Smooth muscle cell (in vitro differentiated cells): ENCODE results near the gene PTCHD1. TPM values are rescaled to one million over a fixed set of nuclear protein-coding genes. Genes with fewer than 3 reads are reported as not detected.
A peak's percentile ranks its signal among the peaks of the same experiment; 100 is the strongest.

Experiments
- DNase-seq: peaks from one replicate; lab custom pipeline; 2025; ENCODE audit not compliant: unreplicated experiment; lab: John Stamatoyannopoulos, UW
- H2AFZ ChIP-seq: fragments of 200-600 bp; sonication (generic); 2 replicates; pipeline ENCODE4 v1.6.0; 2016; ENCODE audit warnings: antibody characterized with exemption, low read depth, mild to moderate bottlenecking
- H3F3A ChIP-seq: fragments of 200-600 bp; sonication (generic); 2 replicates; pipeline ENCODE4 v1.6.0; 2017; ENCODE audit warnings: antibody characterized with exemption, low read depth
- H3K27ac ChIP-seq: fragments of 200-600 bp; sonication (generic); 2 replicates; pipeline ENCODE4 v1.5.1; 2016; ENCODE audit warnings: low read depth, mild to moderate bottlenecking
- H3K27me3 ChIP-seq: fragments of 200-600 bp; sonication (generic); 2 replicates; pipeline ENCODE4 v1.6.1; 2016; ENCODE audit warnings: low read depth, mild to moderate bottlenecking
- H3K36me3 ChIP-seq: fragments of 200-600 bp; sonication (generic); 2 replicates; pipeline ENCODE4 v1.5.1; 2016; ENCODE audit warnings: low read depth
- H3K4me1 ChIP-seq: fragments of 200-600 bp; sonication (generic); 2 replicates; pipeline ENCODE4 v1.5.1; 2016; ENCODE audit warnings: low read depth
- H3K4me2 ChIP-seq: fragments of 200-600 bp; sonication (generic); 2 replicates; pipeline ENCODE4 v1.6.0; 2016; ENCODE audit warnings: mild to moderate bottlenecking
- H3K4me3 ChIP-seq: fragments of 200-600 bp; sonication (generic); 2 replicates; pipeline ENCODE4 v1.5.1; 2016; ENCODE audit warnings: mild to moderate bottlenecking
- H3K79me2 ChIP-seq: fragments of 200-600 bp; sonication (generic); 2 replicates; pipeline ENCODE4 v1.6.0; 2016; ENCODE audit warnings: low read depth, mild to moderate bottlenecking
- H3K9ac ChIP-seq: fragments of 200-600 bp; sonication (generic); 2 replicates; pipeline ENCODE4 v1.6.0; 2016; ENCODE audit warnings: low read depth
- H3K9me3 ChIP-seq: fragments of 200-600 bp; sonication (generic); replicated peaks from 2 replicates; pipeline ENCODE4 v1.5.1; 2016; ENCODE audit warnings: low read depth
- H4K20me1 ChIP-seq: fragments of 200-600 bp; sonication (generic); 2 replicates; pipeline ENCODE4 v1.6.0; 2016; ENCODE audit warnings: low read depth
- WGBS: methylation state at CpG from one replicate; pipeline ENCODE4 v1.1.7; 2016; ENCODE audit warnings: low lambda C conversion rate; 5-methylcytosine and 5-hydroxymethylcytosine counted together
- polyA plus RNA-seq: library from polyadenylated mRNA; unstranded; fragments of >200 nt; fragmentation: Nextera tagmentation; extraction: Ambion mirVana; gene quantifications from 2 replicates; pipeline ENCODE4 v1.2.1, GENCODE V29; 2016
- total RNA-seq: library from RNA; depleted of rRNA; stranded (reverse); fragments of >200 nt; gene quantifications from 2 replicates; pipeline ENCODE4 v1.2.3, GENCODE V29; 2014
- TF ChIP-seq, protein P1 (sequence below): fragments of 200-600 bp; sonication (generic); IDR thresholded peaks from 2 replicates; pipeline ENCODE4 v1.5.1; 2017; ENCODE audit warnings: borderline replicate concordance, mild to moderate bottlenecking, antibody characterized with exemption; ENCODE audit not compliant: insufficient read depth, poor library complexity, severe bottlenecking

Gene PTCHD1
- total and polyA plus RNA-seq, 2 experiments from 2014 or later: 0.40 to 0.87 TPM

DNA sequence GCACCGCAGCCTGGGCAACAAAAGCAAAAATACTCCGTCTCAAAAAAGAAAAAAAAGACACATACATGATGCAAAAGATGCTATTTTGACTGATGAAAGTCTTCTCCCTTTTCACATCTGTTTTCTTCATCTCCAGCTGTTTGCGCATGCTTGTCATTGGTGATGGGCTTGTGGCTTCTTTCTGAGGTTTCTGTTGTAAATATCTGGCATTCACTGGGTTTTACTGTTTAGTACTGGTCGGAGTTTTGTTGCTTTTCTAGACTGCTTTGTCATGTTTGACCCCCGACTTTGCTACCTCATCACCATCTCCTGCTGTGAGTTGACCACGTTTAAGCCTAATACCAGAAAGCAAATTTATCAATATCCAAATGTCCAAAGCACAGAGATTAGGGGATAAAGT lies 34.4 kb downstream of the PTCHD1 start:
- H3K4me1 ChIP-seq: no peaks in the 10 kb centered on the region
- H2AFZ ChIP-seq: no peak overlapping the region
- TF ChIP-seq, protein P1, sequence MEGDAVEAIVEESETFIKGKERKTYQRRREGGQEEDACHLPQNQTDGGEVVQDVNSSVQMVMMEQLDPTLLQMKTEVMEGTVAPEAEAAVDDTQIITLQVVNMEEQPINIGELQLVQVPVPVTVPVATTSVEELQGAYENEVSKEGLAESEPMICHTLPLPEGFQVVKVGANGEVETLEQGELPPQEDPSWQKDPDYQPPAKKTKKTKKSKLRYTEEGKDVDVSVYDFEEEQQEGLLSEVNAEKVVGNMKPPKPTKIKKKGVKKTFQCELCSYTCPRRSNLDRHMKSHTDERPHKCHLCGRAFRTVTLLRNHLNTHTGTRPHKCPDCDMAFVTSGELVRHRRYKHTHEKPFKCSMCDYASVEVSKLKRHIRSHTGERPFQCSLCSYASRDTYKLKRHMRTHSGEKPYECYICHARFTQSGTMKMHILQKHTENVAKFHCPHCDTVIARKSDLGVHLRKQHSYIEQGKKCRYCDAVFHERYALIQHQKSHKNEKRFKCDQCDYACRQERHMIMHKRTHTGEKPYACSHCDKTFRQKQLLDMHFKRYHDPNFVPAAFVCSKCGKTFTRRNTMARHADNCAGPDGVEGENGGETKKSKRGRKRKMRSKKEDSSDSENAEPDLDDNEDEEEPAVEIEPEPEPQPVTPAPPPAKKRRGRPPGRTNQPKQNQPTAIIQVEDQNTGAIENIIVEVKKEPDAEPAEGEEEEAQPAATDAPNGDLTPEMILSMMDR: no peak
- H3K9ac ChIP-seq: no peak overlapping the region
- no peaks in the 10 kb centered on the region for H4K20me1 ChIP-seq
- DNase-seq: no peak
- no peaks in the 10 kb centered on the region for H3K27me3 ChIP-seq
- peak overlapping the region; percentile 37 for H3K4me2 ChIP-seq
- H3F3A ChIP-seq: no peaks in the 10 kb centered on the region
- H3K27ac ChIP-seq: peak overlapping the region; percentile 39
- no peaks in the 10 kb centered on the region for H3K9me3 ChIP-seq
- H3K36me3 ChIP-seq: no peaks in the 10 kb centered on the region
- no peak overlapping the region for H3K4me3 ChIP-seq
- WGBS: 51% methylated on average over 6 of the region's 6 CpGs
- H3K79me2 ChIP-seq: no peaks in the 10 kb centered on the region

DNA sequence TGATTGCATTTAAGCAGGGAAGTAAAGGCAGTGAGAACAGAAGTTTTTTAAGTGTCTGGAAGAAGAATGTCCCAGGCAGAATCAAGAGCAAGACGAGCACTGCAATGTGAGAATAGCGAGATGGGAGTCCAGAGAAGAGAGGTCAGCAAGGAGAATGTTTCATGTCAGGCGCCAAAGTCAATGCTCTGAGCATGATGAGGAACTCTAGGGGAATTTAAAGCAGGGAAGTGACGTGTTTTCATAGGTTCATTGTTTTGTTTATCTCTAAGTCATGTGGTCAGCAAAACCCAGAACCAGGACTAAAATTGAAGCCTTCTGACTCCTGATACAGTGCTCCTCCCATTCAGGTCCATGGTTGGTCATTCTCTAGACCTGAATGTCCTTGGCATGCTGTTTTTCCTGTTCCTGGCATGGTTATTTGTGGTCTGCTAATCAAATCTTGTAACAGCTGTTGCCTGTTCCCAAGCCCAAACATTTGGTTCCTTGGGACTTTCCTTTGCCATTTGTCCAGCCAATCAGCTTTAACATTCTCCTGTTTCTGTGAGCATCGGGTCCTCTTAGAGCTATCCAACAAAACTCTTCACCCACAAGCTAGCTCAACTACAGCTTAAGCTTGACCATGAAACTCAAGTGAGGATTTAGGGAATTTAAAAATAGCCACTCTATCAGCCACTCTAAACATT lies 37.7 kb downstream of the PTCHD1 start:
- H4K20me1 ChIP-seq: no peaks in the 10 kb centered on the region
- no peak overlapping the region for H2AFZ ChIP-seq
- H3K27ac ChIP-seq: peak overlapping the region; percentile 64

DNA sequence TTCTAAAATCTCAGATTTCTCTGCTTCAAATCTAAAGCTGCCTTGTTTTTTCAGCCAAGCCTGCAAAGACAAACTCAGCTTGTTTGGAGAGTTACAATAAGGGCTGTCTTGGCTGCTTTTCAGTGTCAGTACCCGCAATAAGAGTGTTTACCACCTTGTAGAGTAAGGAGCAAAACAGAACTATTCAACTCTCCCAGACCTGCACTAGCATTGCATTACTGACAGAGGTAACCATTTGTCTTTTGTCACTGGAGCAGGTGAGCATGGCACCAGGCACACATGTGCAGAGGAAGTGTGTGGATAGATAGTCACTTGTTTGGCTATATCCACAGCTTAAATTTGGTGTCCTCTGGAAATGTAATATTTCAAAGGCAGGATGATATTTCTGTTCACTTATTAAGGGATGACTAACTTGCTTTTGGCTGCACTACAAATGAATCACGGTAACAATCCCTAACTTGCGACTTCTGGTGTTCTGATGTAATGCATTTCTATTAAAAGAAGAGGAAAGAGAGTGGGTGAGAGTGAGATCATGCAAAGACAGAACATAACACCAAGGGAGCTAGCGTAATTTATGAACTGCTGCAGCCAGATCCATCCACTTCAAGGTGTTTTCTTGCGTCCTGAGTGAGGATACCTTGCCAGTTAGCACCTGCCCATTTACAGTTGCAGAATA lies 38.6 kb downstream of the PTCHD1 start:
- Histone ChIP-seq H3K79me2 (no peaks in the 10 kb centered on the region), H3K4me1 (no peaks in the 10 kb centered on the region), H3K4me2 (peak overlapping the region; percentile 65), H3K27ac (peak overlapping the region; percentile 64), H3K9ac (no peak overlapping the region), H2AFZ (no peak overlapping the region), H3K27me3 (no peaks in the 10 kb centered on the region), H3K4me3 (no peak overlapping the region), H3F3A (no peaks in the 10 kb centered on the region), H3K36me3 (no peaks in the 10 kb centered on the region), H4K20me1 (no peaks in the 10 kb centered on the region), H3K9me3 (no peaks in the 10 kb centered on the region)
- WGBS: 39% methylated on average over 5 of the region's 5 CpGs
- DNase-seq: no peak
- TF ChIP-seq, protein P1: no peak

More for the DNA sequence above, 37.7 kb downstream of the PTCHD1 start:
- TF ChIP-seq, protein P1: no peak
- Histone ChIP-seq H3K27me3 (no peaks in the 10 kb centered on the region), H3K4me3 (no peak overlapping the region), H3K36me3 (no peaks in the 10 kb centered on the region), H3K79me2 (no peaks in the 10 kb centered on the region), H3K4me1 (no peaks in the 10 kb centered on the region), H3F3A (no peaks in the 10 kb centered on the region), H3K9me3 (no peaks in the 10 kb centered on the region), H3K4me2 (no peak overlapping the region), H3K9ac (no peak overlapping the region)
- WGBS: 53% methylated on average over 5 of the region's 5 CpGs
- DNase-seq: no peak
